NCI-H345 (cell line): Measurements from ENCODE around the gene CCDC57.
"Not testable (repeated sequence)": the region's sequence is repeated elsewhere in the genome, so short reads cannot be mapped to it uniquely, and the experiment has no call there.

Experiments used
- DNase-seq: peaks from one replicate; lab custom pipeline; 2025; lab: John Stamatoyannopoulos, UW

The CCDC57 gene

DNA sequence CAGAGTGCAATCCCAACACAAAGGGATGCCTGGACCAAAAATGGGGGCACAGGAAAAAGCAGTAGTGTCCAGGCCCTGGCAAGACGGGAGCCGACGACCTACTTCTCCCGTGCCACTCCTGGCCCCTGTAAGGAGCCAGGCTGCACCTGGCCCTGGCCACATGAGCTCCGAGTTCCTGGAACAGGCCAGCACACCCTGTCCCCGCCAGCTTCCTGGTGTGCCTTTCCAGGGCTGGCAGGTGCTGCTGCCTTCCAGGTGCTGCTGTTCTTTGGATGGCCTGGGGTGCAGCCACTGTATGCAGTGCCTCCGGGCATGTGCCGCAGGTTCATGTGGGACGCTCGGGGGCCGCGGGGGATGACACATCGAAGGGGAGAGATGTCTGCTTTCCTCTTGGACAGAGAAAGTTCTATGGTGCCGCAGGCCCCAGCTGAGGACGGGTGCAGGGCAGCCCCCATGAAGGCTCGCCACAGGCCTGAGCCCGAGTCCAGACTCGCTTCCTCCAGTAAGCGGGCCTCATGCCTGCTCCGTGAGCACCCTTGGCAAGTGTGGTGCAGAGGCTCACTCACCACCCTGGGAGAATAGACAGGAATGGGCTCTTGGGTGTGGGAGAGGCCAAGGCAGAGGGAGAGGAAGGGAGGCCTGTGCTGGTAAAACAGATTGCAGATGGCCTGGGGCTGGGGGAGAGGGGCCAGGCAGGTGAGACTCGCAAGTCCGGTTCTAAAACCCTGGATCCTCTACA is 59.9 kb downstream of the CCDC57 start:
- no peak for DNase-seq

DNA sequence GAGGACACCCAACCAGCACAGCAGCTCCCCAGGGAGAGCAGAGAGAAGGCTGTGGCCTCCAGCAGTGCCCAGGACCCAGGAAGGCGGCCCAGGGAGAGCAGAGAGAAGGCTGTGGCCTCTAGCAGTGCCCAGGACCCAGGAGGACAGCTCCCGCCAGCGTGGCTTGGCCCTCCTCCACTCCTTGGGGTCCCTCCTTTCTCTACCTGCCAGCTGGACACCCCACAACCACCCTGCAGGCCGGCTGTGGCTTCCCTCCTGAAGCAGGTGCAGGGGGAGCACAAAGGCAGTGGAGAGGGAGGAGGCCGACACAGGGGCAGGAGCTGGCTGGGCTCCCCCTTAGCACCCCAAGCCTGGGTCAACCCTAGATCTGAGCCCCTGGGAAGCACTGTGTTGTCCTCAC is 60.5 kb downstream of the CCDC57 start:
- DNase-seq, result no peak

DNA sequence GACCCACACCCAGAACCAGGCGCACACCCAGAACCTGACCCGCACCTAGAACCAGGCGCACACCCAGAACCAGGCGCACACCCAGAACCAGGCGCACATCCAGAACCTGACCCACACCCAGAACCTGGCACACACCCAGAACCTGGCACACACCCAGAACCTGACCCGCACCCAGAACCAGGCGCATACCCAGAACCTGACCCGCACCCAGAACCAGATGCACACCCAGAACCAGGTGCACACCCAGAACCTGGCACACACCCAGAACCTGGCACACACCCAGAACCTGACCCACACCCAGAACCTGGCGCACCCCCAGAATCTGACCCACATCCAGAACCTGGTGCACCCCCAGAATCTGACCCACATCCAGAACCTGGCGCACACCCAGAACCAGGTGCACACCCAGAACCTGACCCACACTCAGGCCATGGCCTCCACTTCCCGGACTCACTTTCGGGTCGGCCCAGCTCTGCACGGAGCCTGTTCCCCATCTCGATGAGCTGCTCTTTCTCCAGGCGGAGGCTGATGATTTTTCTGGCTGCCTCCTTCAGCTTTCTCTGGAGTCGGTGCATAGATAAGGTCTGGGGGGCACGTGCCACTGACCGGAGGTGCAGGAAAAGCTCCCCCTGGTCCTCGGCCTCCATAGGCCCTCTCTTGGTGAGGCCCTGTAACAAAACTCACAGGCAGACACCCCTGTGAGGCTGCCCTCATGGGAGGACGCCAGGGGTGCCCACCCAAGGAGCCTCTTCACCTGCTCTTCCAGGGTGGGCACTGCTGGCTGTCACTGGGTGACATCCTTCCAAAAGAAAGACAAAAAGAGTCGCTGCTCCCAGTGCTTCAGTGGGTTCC is 61.3 kb downstream of the CCDC57 start:
- DNase-seq, result no peak

DNA sequence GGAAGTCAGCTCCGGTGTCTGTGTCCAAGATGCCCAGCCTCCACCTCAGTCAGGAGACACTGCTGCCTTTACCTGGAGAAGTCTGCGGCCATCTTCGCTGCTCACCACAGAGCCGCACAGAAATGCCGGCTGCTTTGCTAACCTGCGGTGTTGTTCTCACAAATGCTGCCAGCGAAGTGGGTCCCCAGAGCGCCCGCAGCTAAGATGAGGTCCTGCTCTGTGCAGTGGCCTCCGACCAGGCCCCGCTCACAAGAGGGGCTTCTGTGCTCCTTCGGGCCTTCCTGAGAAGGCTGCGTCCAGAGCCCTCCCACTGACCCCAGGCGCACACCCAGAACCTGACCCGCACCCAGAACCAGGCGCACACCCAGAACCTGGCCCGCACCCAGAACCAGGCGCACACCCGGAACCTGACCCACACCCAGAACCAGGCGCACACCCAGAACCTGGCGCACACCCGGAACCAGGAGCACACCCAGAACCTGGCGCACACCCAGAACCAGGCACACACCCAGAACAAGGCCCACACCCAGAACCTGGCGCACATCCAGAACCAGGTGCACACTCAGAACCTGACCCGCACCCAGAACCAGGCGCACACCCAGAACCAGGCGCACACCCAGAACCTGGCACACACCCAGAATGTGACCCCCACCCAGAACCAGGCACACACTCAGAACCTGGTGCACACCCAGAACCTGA is 63.1 kb downstream of the CCDC57 start:
- DNase-seq, result no peak

DNA sequence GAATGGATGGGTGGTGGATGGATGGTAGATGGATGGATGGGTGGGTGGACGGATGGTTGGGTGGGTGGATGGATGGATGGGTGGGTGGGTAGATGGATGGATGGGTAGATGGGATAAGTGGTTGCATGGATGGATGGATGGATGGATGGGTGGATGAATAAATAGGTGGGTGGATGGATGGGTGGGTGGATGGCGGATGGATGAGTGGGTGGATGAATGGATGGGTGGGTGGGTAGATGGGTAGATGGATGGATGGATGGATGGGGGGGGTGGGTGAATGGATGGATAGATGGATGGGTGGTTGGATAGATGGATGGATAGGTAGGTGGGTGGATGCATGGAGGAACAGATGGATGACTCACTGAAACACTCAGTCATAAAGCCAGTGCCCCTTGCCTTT is 63.6 kb downstream of the CCDC57 start:
- no peak for DNase-seq

DNA sequence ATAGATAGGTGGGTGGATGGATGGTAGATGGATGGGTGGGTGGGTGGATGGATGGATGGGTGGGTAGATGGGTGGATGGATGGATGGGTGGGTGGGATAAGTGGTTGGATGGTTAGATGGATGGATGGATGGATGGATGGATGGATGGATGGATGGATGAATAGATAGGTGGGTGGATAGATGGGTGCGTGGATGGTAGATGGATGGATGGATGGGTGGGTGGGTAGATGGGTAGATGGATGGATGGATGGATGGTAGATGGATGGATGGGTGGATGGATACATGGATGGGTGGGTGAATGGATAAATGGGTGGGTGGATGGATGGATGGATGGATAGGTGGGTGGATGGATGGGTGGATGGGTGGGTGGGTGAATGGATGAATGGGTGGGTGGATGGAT is 64.6 kb downstream of the CCDC57 start:
- DNase-seq, result no peak

DNA sequence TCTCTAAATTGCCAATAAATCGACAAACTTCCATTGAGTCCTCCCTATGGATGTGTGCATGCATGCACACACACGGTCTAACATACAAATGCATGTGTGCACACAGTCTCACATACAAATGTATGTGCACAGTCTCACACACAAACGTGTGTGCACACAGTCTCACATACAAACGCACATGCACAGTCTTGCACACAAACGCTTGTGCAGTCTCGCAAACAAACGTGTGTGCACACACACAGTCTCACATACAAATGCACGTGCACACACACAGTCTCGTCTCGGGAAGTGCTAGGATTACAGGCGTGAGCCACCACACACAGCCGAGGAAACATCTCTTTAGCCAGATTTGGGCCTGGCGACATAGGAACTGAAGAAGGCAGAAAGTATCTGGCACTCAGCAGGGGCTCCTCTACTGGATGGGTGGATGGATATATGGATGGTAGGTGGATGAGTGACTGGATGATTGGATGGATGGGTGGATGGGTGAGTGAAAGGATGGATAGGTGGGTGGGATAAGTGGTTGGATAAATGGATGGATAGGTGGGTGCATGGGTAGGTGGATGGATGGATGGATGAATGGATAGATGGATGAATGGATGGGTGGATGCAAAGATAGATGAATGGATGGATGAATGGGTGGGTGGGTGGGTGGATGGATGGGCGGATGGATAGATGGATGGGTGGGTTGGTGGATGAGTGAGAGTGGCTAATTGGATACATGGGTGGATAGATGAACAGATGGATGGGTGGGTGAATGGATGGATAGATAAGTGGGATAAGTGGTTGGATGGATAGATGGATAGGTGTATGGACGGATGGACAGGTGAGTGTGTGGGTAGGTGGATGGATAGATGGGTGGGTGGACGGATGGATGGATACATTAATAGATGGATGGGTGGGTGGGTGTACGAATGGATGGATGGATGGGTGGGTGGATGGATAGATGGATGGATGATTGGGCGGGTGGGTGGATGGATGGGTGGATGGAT is 65.7 kb downstream of the CCDC57 start:
- no peak for DNase-seq

DNA sequence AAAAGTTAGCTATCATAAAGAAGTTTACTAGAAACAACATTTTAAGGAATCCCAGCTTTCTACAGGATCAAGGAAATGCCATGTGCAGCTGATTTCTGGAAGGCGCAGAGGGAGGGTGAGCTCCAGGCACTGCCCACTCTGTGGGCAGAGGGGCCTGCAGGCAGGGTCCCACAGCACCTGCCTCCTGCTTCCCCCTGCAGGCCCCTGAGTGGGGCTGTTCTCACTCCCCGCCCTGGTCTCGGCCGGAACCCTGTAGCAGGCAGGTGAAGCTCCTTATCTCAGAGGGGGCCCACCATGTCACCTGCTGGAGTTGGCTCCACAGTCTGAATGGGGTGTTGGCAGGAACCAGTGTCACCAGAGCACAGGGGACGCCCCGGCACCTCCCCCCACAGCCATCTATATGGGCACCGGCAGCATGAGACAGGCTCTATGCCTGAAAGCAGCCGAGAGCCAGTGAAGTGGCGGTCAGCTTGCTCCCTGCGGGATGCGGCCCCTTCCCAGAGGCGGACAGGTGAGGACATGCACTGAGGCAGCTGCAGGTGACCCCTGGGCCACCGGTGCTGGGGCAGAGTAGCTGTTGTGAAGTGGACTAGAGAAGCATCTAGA is 67.0 kb downstream of the CCDC57 start:
- no peak for DNase-seq

DNA sequence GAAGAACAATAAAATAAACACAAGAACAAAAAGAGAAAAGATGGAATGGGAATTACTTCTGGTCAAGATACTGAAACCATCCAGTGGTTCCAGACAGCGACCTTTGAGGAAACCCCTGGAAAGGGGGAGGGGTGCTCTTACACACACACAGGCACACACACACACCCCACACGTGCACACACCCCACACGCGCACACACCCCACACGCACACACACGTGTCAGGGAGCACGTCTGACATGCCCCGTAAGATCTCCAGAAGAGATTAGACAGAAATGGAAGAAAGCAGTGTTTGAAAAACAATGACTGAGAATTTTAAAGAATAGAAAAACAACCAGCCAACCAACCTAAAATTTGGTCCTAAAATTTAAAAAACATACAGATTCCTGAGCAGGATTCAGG is 69.3 kb downstream of the CCDC57 start:
- no peak for DNase-seq

DNA sequence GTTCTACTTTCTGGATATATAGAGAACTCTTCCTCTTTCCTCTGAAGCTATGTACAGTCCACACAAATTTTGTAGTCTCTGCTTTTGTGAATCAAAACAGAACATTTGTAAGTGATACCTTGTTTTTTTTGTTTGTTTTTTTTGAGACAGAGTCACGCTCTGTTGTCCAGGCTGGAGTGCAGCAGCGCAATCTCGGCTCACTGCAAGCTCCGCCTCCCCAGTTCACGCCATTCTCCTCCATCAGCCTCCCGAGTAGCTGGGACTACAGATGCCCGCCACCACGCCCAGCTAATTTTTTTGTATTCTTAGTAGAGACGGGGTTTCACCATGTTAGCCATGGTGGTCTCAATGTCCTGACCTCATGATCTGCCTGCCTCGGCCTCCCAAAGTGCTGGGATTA is 72.7 kb downstream of the CCDC57 start:
- not testable (repeated sequence) for DNase-seq

DNA sequence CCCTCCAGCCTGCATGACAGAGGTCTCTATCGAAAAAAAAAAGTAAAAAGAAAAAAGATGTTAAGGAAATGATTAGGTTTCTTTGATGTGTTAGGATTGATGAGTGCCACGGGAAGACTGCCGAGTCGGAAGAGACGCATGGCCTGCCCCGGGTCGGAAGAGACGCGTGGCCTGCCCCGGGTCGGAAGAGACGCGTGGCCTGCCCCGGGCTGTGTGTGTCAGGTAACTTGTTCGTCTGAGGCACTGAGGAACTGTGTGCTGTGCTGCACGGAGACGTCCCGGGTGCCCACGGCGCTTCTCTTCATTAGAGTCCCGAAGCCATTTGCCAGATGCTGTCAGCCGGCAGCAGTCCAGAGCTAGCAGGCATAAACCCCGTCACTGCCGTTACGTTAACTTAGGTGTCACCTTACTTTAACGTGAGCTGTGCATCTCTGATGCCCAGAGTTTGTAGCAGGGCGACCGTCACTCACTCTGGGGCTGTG is 74.1 kb downstream of the CCDC57 start:
- DNase-seq, result no peak

DNA sequence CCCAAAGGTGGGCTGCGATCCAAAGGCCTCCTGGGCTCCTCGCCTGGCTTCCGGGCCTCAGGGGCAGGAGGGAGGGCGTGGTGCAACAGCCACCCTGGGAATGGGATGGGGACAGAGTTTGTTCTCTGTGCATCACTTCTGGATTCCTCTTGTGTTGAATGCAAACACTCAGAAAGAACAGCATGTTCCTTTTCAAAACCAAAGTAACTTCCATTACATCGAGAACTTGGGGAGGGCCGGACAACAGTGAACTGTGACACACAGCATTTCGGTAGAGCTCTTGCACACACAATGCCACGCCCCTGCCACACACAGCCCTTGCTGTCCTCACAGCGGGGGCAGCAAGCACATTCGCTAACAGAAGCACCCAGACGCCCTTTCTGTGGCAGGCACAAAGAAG is 78.5 kb downstream of the CCDC57 start:
- no peak for DNase-seq

DNA sequence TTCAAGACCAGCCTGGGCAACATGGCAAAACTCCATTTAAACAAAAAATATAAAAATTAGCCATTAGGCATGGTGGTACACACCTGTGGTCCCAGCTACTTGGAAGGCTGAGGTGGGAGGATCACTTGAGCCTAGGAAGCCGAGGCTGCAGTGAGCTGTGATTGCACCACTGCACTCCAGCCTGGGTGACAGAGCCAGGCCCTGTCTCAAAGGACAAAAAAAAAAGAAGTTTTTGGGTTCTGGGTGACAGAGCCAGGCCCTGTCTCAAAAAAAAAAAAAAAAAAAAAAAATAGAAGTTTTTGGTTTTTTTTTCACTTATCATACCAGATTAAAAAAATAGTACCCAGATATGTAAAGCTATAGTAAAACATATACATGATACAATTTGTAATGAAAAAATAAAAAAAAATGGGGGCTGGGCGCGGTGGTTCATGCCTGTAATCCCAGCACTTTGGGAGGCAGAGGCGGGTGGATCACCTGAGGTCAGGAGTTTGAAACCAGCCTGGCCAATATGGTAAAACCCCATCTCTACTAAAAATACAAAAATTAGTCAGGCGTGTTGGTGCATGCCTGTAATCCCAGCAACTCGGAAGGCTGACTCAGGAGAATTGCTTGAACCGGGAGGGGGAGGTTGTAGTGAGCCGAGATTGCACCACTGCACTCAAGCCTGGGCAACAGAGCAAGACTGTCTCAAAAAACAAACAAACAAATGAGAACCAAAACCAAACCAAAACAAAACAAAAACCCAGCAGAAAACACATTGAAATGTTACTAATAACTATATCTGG is 79.3 kb downstream of the CCDC57 start:
- DNase-seq, result not testable (repeated sequence)

DNA sequence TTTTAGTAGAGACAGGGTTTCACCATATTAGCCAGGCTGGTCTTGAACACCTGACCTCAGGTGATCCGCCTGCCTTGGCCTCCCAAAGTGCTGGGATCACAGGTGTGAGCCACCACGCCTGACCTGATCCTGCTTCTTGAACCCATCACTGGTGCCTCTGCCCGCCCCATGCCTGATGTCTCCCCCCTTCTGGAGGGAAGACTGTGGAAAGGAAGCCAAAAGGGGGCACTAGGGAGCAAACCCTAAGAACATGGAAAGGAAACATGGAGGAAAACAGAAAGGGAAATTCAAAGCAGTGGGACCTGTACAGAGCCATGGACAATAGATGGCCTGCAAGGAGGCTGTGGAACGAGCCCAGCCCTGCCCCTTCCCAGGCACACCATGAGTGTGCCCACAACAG is 83.5 kb downstream of the CCDC57 start:
- no peak for DNase-seq

DNA sequence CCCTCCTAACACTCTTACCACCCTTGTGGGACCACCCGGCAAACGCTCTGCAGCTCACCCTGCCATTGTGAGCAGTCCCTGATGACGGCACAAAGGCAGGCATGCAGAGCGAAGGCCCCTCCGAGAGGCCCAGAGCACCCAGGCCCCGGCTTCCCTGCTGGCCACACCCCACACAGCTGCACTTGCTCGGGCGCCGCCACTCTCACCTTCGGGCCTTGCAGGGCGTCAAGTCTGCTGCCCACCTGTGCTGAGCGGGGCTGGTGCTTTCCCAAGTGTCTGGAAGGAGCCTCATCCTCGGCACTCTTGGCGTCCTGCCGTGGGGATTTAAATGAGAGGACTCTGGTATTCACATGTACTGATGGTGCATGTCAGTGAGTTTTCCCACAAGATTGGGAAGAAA is 84.4 kb downstream of the CCDC57 start:
- no peak for DNase-seq

DNA sequence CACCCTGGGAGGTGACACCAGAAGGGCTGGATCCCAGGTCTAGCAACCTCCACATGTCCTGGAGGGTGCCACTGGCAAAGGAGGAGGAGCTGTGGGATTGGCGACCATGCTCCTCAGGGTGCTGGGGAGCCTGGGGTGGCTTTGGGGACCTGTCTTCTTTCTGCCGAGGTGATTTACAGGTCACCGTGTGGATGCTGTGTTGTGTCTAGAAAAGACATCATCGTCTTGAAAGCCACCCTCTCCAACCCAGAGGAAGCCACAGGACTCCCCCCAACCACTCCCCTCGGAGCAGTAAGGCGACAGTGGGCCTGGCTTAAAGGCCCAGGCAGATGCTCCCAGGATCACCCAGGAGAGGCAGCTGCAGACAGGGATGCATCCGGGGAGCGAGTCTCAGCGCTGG is 84.9 kb downstream of the CCDC57 start:
- no peak for DNase-seq

DNA sequence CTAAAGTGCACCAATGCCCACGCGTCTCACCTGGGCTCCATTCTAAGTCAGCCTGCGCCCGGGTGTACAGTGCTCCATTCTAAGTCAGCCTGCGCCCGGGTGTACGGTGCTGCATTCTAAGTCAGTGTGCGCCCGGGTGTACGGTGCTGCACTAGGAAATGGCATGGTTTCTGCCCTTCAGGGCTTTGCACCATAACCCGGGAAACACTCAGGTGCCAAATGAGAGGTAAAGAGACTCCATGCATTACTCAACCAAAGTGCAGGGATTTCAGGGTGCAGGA is 85.4 kb downstream of the CCDC57 start:
- no peak for DNase-seq

DNA sequence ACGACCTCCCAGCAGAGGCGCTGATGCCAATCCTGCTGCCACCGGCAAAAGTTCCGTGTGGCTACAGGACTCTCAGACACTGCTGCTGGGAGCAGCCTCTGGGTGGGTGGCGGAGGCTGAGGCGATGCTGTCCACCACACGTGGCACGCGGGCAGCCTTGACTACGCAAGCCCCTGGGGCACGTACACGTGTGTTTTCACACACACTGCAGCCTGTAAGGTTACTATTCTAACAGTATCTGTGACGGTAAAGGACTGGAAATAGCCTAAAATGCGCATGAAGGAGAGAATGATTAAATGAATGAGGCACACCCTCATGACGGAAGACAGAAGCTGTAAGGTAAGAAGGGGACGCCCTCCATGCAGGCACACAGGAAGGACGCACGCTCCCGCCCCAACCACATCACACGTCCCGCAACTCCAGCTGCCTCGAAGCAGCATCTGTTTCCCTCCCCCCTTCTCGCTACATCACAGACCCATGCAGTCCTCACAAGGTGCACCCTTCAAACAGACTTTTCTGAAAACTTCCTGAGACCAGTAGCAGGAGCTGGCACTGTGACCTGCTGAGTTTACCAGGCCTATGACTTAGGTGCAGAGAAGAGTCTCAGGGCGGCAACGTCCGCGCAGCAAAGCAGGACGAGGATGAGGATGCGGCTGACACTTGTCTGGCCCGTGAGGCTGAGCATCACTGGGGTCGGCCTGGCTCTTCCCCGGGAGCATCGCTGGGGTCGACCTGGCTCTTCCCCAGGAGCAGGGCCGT is 85.9 kb downstream of the CCDC57 start:
- no peak for DNase-seq

DNA sequence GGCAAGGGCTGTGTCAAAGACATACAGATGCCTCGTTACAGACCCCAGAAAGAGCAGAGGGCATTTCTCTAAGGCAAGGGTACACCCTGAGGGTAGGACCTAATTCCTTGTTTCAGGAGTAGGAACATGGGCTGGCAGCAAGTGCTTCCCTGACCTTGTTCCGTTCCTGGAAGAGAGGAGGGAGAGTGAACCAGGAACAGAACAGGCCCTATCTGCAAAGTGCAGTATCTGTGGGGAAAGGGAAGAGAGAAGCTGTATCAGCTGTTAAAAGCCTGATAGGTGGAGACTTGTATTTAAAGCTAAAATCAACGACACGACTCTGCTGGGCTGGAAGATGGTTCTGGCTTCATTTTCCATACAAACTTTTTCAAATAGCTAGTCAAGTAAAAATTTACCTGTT is 88.5 kb downstream of the CCDC57 start:
- DNase-seq, result no peak
